ENCODE data around the gene SUN1.
"Not testable (repeated sequence)": the region's sequence is repeated elsewhere in the genome, so short reads cannot be mapped to it uniquely, and the experiment has no call there.

The SUN1 gene

DNA sequence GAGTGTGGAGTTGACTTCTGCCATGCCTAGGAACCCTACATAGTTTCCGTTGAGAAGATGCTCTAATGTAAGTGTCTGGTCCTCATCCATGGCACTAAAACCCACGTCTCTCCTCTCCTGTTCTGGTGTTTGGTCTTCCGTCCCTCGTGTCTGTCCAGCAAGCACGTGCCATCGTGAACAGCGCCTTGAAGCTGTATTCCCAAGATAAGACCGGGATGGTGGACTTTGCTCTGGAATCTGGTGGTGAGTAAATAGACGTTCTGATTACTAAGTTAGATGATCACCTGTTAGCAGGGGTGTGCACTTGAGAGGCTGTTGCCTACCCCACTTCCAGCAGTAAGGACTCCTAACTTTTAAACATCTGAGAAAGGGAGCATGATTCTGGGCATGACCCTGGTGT is 28.9 kb downstream of the SUN1 start:
- Histone ChIP-seq H3K36me3 (ENCODE audit: control insufficient read depth, insufficient read depth, low read length, severe bottlenecking) (peaks cover 76% of the 10 kb centered on the region), H3K9ac (ENCODE audit: low read length) (no peak overlapping the region), H3K4me1 (ENCODE audit: control insufficient read depth, insufficient read depth, low read length) (no peaks in the 10 kb centered on the region), H3K27me3 (replicated peaks; ENCODE audit: control insufficient read depth, insufficient read depth, low read length) (no peaks in the 10 kb centered on the region), H3K4me3 (ENCODE audit: low read length) (no peak overlapping the region), H3K9me3 (ENCODE audit: control insufficient read depth, low read length) (no peaks in the 10 kb centered on the region)
- DNase-seq (ENCODE audit: low read depth), result no peak

DNA sequence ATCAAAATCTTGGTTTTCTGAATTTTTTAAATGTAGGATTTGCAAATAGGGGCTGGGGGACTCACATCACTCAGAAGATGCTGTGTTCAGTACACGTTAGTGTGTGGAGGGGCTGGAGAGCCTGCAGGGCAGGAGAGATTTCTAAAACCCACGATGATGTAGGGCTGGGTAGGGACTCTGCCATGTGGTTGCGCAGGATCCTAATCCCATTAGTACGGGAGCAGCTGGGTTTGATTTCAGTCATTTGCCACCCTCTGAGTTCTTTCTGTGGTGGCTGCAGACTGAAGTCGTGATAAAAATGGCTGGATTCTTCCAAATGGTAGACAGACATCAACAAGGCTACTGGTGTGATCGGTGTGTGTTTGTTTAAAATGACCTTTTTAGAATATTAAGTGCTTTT is 29.9 kb downstream of the SUN1 start:
- H3K9me3 ChIP-seq (ENCODE audit: control insufficient read depth, low read length), result no peaks in the 10 kb centered on the region
- DNase-seq (ENCODE audit: low read depth), result no peak
- peaks cover 68% of the 10 kb centered on the region for H3K36me3 ChIP-seq (ENCODE audit: control insufficient read depth, insufficient read depth, low read length, severe bottlenecking)
- H3K27me3 ChIP-seq (replicated peaks; ENCODE audit: control insufficient read depth, insufficient read depth, low read length), result no peaks in the 10 kb centered on the region
- no peak overlapping the region for H3K9ac ChIP-seq (ENCODE audit: low read length)
- no peak overlapping the region for H3K4me3 ChIP-seq (ENCODE audit: low read length)
- H3K4me1 ChIP-seq (ENCODE audit: control insufficient read depth, insufficient read depth, low read length), result peaks cover 5% of the 10 kb centered on the region

GRCh38 chr7:863106-863505 is 30.8 kb downstream of the SUN1 start:
- Histone ChIP-seq H3K4me1 (ENCODE audit: control insufficient read depth, insufficient read depth, low read length) (peaks cover 15% of the 10 kb centered on the region), H3K9me3 (ENCODE audit: control insufficient read depth, low read length) (no peaks in the 10 kb centered on the region), H3K4me3 (ENCODE audit: low read length) (no peak overlapping the region), H3K36me3 (ENCODE audit: control insufficient read depth, insufficient read depth, low read length, severe bottlenecking) (peaks cover 59% of the 10 kb centered on the region), H3K9ac (ENCODE audit: low read length) (no peak overlapping the region), H3K27me3 (replicated peaks; ENCODE audit: control insufficient read depth, insufficient read depth, low read length) (no peaks in the 10 kb centered on the region)
- no peak for DNase-seq (ENCODE audit: low read depth)

DNA sequence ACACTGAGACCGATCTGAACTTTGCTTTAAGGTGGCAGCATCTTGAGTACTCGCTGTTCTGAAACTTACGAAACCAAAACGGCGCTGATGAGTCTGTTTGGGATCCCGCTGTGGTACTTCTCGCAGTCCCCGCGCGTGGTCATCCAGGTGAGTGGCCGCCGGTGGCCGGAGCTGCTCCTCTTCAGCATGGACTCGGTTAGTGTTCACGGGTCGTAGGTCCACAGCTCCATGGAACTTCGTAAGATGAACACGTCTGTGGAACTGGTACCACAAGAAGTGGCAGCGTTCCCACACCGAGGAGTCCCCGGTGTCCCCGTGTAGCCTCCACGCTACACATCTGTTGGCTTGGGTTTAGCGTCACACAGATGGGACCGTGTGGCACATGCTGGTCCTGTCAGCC is 33.6 kb downstream of the SUN1 start:
- Histone ChIP-seq H3K4me3 (ENCODE audit: low read length) (no peak overlapping the region), H3K9me3 (ENCODE audit: control insufficient read depth, low read length) (no peaks in the 10 kb centered on the region), H3K27me3 (replicated peaks; ENCODE audit: control insufficient read depth, insufficient read depth, low read length) (no peaks in the 10 kb centered on the region), H3K36me3 (ENCODE audit: control insufficient read depth, insufficient read depth, low read length, severe bottlenecking) (peaks cover 49% of the 10 kb centered on the region), H3K4me1 (ENCODE audit: control insufficient read depth, insufficient read depth, low read length) (peaks cover 21% of the 10 kb centered on the region), H3K9ac (ENCODE audit: low read length) (no peak overlapping the region)
- DNase-seq (ENCODE audit: low read depth), result no peak

GRCh38 chr7:867001-867405 is 34.7 kb downstream of the SUN1 start:
- no peaks in the 10 kb centered on the region for H3K27me3 ChIP-seq (replicated peaks; ENCODE audit: control insufficient read depth, insufficient read depth, low read length)
- H3K9me3 ChIP-seq (ENCODE audit: control insufficient read depth, low read length), result no peaks in the 10 kb centered on the region
- H3K9ac ChIP-seq (ENCODE audit: low read length), result peak overlapping the region; percentile 59
- no peak for DNase-seq (ENCODE audit: low read depth)
- H3K36me3 ChIP-seq (ENCODE audit: control insufficient read depth, insufficient read depth, low read length, severe bottlenecking), result peaks cover 44% of the 10 kb centered on the region
- H3K4me1 ChIP-seq (ENCODE audit: control insufficient read depth, insufficient read depth, low read length), result peaks cover 21% of the 10 kb centered on the region
- peak overlapping the region; percentile 30 for H3K4me3 ChIP-seq (ENCODE audit: low read length)

DNA sequence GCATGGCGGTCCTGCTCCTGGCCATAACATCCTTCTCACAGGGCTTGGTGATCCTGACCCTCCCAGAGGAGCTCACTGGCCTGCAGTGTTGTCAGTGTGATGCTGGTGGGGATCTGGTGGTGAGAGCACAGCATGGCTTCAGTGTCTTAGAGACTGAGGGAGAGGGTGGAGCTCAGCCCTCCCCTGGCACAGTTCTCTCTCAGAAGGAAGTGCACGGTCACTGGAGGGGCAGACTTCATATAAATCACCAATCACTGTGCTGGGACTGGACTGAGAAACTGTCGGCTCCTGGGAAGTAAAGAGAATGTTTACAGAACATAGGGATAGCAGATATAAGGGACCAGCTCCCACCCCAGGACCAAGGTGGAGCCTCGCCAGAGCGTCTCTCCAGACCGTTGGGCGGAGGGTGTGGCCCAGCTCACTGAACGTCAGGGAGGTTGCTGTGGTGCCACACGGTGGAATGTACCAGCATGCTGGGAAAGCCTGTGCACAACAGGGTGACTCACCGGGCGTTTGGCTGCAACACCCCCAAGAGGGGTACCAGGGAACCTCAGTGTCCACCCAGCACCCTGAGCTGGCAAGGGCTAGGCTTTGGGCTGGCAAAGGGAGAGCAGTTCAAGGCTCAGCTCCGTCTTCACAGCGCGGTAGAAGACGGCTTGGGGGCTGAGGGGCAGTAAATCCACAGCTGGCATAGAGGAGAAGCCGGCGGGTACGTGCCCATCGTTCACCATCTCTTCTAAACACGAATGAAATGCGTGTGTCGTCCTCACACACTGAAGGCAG is 35.3 kb downstream of the SUN1 start:
- Histone ChIP-seq H3K9ac (ENCODE audit: low read length) (peak overlapping the region; percentile 59), H3K4me3 (ENCODE audit: low read length) (peak overlapping the region; percentile 30), H3K27me3 (replicated peaks; ENCODE audit: control insufficient read depth, insufficient read depth, low read length) (no peaks in the 10 kb centered on the region), H3K36me3 (ENCODE audit: control insufficient read depth, insufficient read depth, low read length, severe bottlenecking) (peaks cover 45% of the 10 kb centered on the region), H3K9me3 (ENCODE audit: control insufficient read depth, low read length) (no peaks in the 10 kb centered on the region), H3K4me1 (ENCODE audit: control insufficient read depth, insufficient read depth, low read length) (peaks cover 21% of the 10 kb centered on the region)
- peak; percentile 51 for DNase-seq (ENCODE audit: low read depth)

DNA sequence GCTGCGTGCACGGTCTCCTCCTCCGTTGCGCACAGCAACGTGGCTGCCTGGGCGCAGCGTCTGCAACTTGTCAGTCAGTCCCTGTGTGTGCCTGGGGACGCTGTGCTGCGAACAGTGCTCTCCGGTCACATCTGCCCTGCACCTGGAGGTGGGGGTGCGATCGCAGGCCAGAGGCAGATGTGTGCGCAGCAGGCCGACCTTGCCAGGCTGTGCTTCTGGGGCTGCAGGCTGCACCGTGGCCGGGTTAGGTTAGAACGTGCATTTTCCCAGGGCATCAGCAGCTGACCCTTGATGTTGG is 35.9 kb downstream of the SUN1 start:
- H3K4me1 ChIP-seq (ENCODE audit: control insufficient read depth, insufficient read depth, low read length), result peaks cover 21% of the 10 kb centered on the region
- H3K9me3 ChIP-seq (ENCODE audit: control insufficient read depth, low read length), result no peaks in the 10 kb centered on the region
- H3K27me3 ChIP-seq (replicated peaks; ENCODE audit: control insufficient read depth, insufficient read depth, low read length), result no peaks in the 10 kb centered on the region
- H3K4me3 ChIP-seq (ENCODE audit: low read length), result no peak overlapping the region
- H3K36me3 ChIP-seq (ENCODE audit: control insufficient read depth, insufficient read depth, low read length, severe bottlenecking), result peaks cover 48% of the 10 kb centered on the region
- DNase-seq (ENCODE audit: low read depth), result no peak
- H3K9ac ChIP-seq (ENCODE audit: low read length), result peak overlapping the region; percentile 59

DNA sequence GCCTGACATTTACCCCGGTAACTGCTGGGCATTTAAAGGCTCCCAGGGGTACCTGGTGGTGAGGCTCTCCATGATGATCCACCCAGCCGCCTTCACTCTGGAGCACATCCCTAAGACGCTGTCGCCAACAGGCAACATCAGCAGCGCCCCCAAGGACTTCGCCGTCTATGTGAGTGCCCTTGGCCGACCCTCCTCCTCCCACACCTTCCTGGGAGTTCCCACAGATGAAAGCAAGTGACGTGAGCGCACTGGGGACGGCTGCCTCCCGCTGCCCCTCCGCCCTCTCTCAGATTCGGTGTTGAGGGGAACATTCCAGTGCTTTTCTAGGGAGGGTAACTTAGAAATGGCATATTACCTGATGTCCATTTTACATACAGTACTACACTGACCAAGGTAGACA is 37.1 kb downstream of the SUN1 start:
- H3K4me1 ChIP-seq (ENCODE audit: control insufficient read depth, insufficient read depth, low read length), result peaks cover 31% of the 10 kb centered on the region
- DNase-seq (ENCODE audit: low read depth), result no peak
- no peak overlapping the region for H3K9ac ChIP-seq (ENCODE audit: low read length)
- H3K27me3 ChIP-seq (replicated peaks; ENCODE audit: control insufficient read depth, insufficient read depth, low read length), result no peaks in the 10 kb centered on the region
- H3K4me3 ChIP-seq (ENCODE audit: low read length), result no peak overlapping the region
- H3K36me3 ChIP-seq (ENCODE audit: control insufficient read depth, insufficient read depth, low read length, severe bottlenecking), result peaks cover 51% of the 10 kb centered on the region
- no peaks in the 10 kb centered on the region for H3K9me3 ChIP-seq (ENCODE audit: control insufficient read depth, low read length)

DNA sequence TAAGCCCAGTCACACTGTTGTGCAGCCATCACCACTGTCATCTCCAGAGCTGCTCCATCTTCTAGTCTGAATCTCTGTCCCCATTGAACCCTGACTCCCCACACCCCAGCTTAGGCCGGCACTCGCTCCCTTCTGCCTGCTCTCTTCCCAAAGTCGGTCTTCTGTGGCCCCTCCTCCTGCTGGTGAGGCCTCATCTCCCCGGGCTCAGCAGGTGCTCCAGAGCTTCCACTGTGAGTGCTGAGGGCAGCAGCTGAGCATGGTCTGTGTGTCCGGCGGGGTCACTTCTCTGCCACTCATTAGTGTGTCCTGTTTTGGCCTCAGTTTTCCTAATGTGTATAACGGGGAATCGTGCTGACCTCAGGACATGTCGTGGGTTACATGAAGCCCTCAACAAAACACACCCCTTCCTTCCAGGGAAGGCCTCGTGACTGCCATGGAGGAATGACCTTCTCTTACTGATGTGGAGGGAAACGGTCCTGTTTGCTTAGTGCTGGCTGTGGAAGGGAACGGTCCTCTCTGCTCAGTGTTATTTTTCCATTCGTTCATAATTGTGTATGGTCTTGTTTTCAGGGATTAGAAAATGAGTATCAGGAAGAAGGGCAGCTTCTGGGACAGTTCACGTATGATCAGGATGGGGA is 39.7 kb downstream of the SUN1 start:
- no peaks in the 10 kb centered on the region for H3K9me3 ChIP-seq (ENCODE audit: control insufficient read depth, low read length)
- no peak overlapping the region for H3K9ac ChIP-seq (ENCODE audit: low read length)
- H3K36me3 ChIP-seq (ENCODE audit: control insufficient read depth, insufficient read depth, low read length, severe bottlenecking), result peaks cover 44% of the 10 kb centered on the region
- peaks cover 36% of the 10 kb centered on the region for H3K4me1 ChIP-seq (ENCODE audit: control insufficient read depth, insufficient read depth, low read length)
- DNase-seq (ENCODE audit: low read depth), result no peak
- H3K4me3 ChIP-seq (ENCODE audit: low read length), result no peak overlapping the region
- H3K27me3 ChIP-seq (replicated peaks; ENCODE audit: control insufficient read depth, insufficient read depth, low read length), result no peaks in the 10 kb centered on the region

DNA sequence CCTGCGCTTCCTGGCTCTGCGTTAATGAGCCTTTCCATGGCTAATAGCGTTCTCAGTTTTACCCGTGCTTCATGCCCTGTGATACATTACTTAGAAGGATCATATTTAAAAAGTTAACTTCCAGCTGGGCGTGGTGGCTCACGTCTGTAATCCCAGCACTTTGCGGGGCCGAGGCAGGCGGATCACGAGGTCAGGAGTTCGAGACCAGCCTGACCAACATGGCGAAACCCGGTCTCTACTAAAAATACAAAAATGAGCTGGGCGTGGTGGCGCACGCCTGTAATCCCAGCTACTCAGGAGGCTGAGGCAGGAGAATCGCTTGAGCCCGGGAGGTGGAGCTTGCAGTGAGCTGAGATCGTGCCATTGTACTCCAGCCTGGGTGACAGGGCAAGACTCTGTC is 40.4 kb downstream of the SUN1 start:
- not testable (repeated sequence) for H3K27me3 ChIP-seq (replicated peaks; ENCODE audit: control insufficient read depth, insufficient read depth, low read length); H3K9ac ChIP-seq (ENCODE audit: low read length); DNase-seq (ENCODE audit: low read depth); H3K4me3 ChIP-seq (ENCODE audit: low read length); H3K9me3 ChIP-seq (ENCODE audit: control insufficient read depth, low read length)
- peaks cover 29% of the 10 kb centered on the region for H3K4me1 ChIP-seq (ENCODE audit: control insufficient read depth, insufficient read depth, low read length)
- peaks cover 44% of the 10 kb centered on the region for H3K36me3 ChIP-seq (ENCODE audit: control insufficient read depth, insufficient read depth, low read length, severe bottlenecking)

DNA sequence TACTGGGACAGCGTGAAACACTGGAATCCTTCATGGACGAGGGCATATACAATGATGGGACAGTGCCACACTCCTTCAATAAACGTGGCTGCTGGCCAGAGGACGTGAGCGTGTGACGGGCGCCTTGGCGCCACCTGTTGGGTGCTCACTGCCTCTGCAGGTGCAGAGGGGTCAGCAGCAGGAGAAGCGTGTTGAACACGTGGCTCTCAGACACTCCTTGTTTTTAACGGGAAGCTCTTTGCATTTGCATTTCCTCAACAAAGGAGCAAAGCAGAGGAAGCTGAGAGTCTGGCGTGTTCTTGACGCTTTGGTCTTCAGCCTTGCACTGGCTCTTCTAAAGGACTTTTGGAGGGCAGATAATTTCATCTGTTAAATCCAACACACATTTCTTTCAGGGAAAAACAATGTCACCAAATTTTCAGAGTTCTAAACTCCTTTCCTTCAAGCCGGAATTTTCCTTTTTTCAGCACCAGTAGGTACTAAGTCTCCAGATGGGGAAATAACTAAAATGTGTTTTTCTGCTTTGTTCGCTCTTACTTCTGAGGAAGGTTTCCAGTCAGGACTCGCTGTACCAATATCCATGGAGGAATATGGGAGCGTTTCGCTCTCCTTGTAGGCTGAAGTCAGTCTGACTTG is 41.2 kb downstream of the SUN1 start:
- H3K9me3 ChIP-seq (ENCODE audit: control insufficient read depth, low read length), result no peaks in the 10 kb centered on the region
- H3K4me3 ChIP-seq (ENCODE audit: low read length), result no peak overlapping the region
- DNase-seq (ENCODE audit: low read depth), result peak; percentile 90
- peak overlapping the region; percentile 56 for H3K9ac ChIP-seq (ENCODE audit: low read length)
- H3K36me3 ChIP-seq (ENCODE audit: control insufficient read depth, insufficient read depth, low read length, severe bottlenecking), result peaks cover 44% of the 10 kb centered on the region
- H3K27me3 ChIP-seq (replicated peaks; ENCODE audit: control insufficient read depth, insufficient read depth, low read length), result no peaks in the 10 kb centered on the region
- peaks cover 31% of the 10 kb centered on the region for H3K4me1 ChIP-seq (ENCODE audit: control insufficient read depth, insufficient read depth, low read length)
